GM18511 (cell line): Measurements from ENCODE around the gene SETD2.

Experiments
- ATAC-seq: cut with Tn5 transposase; IDR thresholded peaks from one replicate; pipeline ENCODE4 v1.9.1; 2021; ENCODE audit warnings: mild to moderate bottlenecking, moderate library complexity; ENCODE audit not compliant: unreplicated experiment

SETD2 gene

GRCh38 chr3:46987319-46987742 lies 176.6 kb downstream of the SETD2 start:
- no peak for ATAC-seq

- ATAC-seq, result no peak
Observed at GRCh38 chr3:46986782-46987310, 177.1 kb downstream of the SETD2 start.

GRCh38 chr3:46986055-46986730 lies 177.7 kb downstream of the SETD2 start:
- no peak for ATAC-seq

GRCh38 chr3:46985588-46985987 lies 178.3 kb downstream of the SETD2 start:
- ATAC-seq, result no peak

- ATAC-seq, result no peak
Observed at GRCh38 chr3:46984591-46985459, 179.1 kb downstream of the SETD2 start.

- ATAC-seq, result no peak
Observed at GRCh38 chr3:46982546-46982945, 181.4 kb downstream of the SETD2 start.

- ATAC-seq, result no peak
Observed at GRCh38 chr3:46981932-46982471, 181.9 kb downstream of the SETD2 start.

GRCh38 chr3:46979958-46980497 lies 183.9 kb downstream of the SETD2 start:
- peak; percentile 31 for ATAC-seq

- peak; percentile 79 for ATAC-seq
Observed at GRCh38 chr3:46978985-46979944, 184.6 kb downstream of the SETD2 start, which contains the start of gene NBEAL2. NBEAL2 (plus strand) TSS chr3:46979666; CDS start chr3:46979862, 196 bp downstream.

GRCh38 chr3:46978381-46978780 lies 185.5 kb downstream of the SETD2 start:
- ATAC-seq, result no peak

GRCh38 chr3:46977811-46978195 lies 186.1 kb downstream of the SETD2 start:
- no peak for ATAC-seq

GRCh38 chr3:46976326-46977190 lies 187.4 kb downstream of the SETD2 start, which contains the start of gene CCDC12:
CCDC12 (minus strand) TSS chr3:46976745; CDS start chr3:46976732, 13 bp downstream.
- peak; percentile 65 for ATAC-seq

- ATAC-seq, result no peak
Observed at GRCh38 chr3:46974421-46975171, 189.3 kb downstream of the SETD2 start.

GRCh38 chr3:46972396-46972795 lies 191.5 kb downstream of the SETD2 start:
- ATAC-seq, result no peak

- no peak for ATAC-seq
Observed at GRCh38 chr3:46971742-46972141, 192.2 kb downstream of the SETD2 start.

- ATAC-seq, result no peak
Observed at GRCh38 chr3:46971151-46971550, 192.8 kb downstream of the SETD2 start.

GRCh38 chr3:46970391-46971091 lies 193.4 kb downstream of the SETD2 start:
- ATAC-seq, result no peak
